Measurements from ENCODE around the gene HES1.
"Not testable (repeated sequence)": the region's sequence is repeated elsewhere in the genome, so short reads cannot be mapped to it uniquely, and the experiment has no call there.

Gene HES1

DNA sequence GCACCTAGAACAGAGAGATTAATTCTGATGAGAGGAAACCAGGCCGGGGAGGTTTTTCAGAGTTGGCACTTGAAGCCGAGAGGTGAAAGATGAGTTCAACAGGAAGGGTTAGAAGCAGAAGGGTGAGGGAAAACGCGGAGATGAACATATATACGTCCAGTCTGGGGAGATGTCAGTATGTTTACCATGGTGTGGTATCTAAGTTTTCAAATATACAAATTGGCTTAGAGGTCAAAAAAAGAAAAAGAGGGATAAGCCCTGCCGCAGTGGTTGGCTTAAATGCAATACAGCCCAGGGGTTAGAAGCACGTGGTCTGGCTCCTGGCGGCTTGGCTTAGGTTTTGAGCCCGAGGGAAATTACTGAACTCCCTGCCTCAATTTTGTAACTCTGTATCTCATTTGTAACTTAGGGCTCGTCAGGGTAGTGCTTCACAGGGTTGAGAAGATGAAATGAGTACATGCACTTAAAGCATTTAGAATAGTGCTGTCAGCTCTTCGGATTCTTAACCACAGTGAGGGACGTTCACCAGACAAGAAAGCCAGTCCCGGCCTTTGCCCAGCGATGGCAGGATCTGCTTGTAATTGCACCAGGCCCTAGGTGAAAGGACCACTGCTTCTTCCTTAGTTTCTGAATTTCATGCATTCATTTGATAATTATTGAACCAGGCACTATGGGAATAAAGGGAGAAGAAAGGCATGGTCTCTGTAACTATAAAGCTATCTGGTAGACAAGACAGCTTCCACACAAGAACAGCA, 6.4 kb downstream of the HES1 start:
- Histone ChIP-seq H3K4me1 (ENCODE audit: control insufficient read depth in 1 of 2, insufficient read depth in 1 of 2, low read depth in 1 of 2, low read length in 1 of 2) (peaks cover 20 to 29% of the 10 kb centered on the region in 2 experiments), H3K9me3 (no peaks in the 10 kb centered on the region), H3K36me3 (no peaks in the 10 kb centered on the region), H3K4me3 (ENCODE audit: low read depth in 1 of 2, low read length in 1 of 2) (peak overlapping the region; percentile 39 to 50), H3K27ac (no peak overlapping the region), H3K27me3 (peaks cover 100% of the 10 kb centered on the region)
- TF ChIP-seq, protein P1, sequence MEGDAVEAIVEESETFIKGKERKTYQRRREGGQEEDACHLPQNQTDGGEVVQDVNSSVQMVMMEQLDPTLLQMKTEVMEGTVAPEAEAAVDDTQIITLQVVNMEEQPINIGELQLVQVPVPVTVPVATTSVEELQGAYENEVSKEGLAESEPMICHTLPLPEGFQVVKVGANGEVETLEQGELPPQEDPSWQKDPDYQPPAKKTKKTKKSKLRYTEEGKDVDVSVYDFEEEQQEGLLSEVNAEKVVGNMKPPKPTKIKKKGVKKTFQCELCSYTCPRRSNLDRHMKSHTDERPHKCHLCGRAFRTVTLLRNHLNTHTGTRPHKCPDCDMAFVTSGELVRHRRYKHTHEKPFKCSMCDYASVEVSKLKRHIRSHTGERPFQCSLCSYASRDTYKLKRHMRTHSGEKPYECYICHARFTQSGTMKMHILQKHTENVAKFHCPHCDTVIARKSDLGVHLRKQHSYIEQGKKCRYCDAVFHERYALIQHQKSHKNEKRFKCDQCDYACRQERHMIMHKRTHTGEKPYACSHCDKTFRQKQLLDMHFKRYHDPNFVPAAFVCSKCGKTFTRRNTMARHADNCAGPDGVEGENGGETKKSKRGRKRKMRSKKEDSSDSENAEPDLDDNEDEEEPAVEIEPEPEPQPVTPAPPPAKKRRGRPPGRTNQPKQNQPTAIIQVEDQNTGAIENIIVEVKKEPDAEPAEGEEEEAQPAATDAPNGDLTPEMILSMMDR (IDR thresholded peaks at IDR 0.05): no peak

GRCh38 chr3:194145702-194146101, 9.8 kb downstream of the HES1 start:
- H3K9me3 ChIP-seq: no peaks in the 10 kb centered on the region
- peaks cover 10 to 16% of the 10 kb centered on the region in 2 experiments for H3K4me1 ChIP-seq (ENCODE audit: control insufficient read depth in 1 of 2, insufficient read depth in 1 of 2, low read depth in 1 of 2, low read length in 1 of 2)
- no peaks in the 10 kb centered on the region for H3K36me3 ChIP-seq
- H3K27me3 ChIP-seq: peaks cover 80% of the 10 kb centered on the region
- no peak overlapping the region for H3K27ac ChIP-seq
- TF ChIP-seq, protein P1 (IDR thresholded peaks at IDR 0.05): no peak
- no peak overlapping the region for H3K4me3 ChIP-seq (ENCODE audit: low read depth in 1 of 2, low read length in 1 of 2)

GRCh38 chr3:194147679-194148078, 11.7 kb downstream of the HES1 start:
- Histone ChIP-seq H3K27ac (no peak overlapping the region), H3K9me3 (no peaks in the 10 kb centered on the region), H3K36me3 (no peaks in the 10 kb centered on the region), H3K27me3 (peaks cover 60% of the 10 kb centered on the region), H3K4me3 (ENCODE audit: low read depth in 1 of 2, low read length in 1 of 2) (no peak overlapping the region), H3K4me1 (ENCODE audit: control insufficient read depth in 1 of 2, insufficient read depth in 1 of 2, low read depth in 1 of 2, low read length in 1 of 2) (peaks cover 0 to under 1% of the 10 kb centered on the region in 2 experiments)
- TF ChIP-seq, protein P1 (IDR thresholded peaks at IDR 0.05): no peak

GRCh38 chr3:194148383-194148782, 12.4 kb downstream of the HES1 start:
- Histone ChIP-seq H3K36me3 (no peaks in the 10 kb centered on the region), H3K4me3 (ENCODE audit: low read depth in 1 of 2, low read length in 1 of 2) (no peak overlapping the region), H3K27ac (no peak overlapping the region), H3K27me3 (peaks cover 53% of the 10 kb centered on the region), H3K9me3 (no peaks in the 10 kb centered on the region), H3K4me1 (ENCODE audit: control insufficient read depth in 1 of 2, insufficient read depth in 1 of 2, low read depth in 1 of 2, low read length in 1 of 2) (no peaks in the 10 kb centered on the region)
- TF ChIP-seq, protein P1 (IDR thresholded peaks at IDR 0.05): no peak

- Histone ChIP-seq H3K4me1 (ENCODE audit: control insufficient read depth in 1 of 2, insufficient read depth in 1 of 2, low read depth in 1 of 2, low read length in 1 of 2) (no peaks in the 10 kb centered on the region), H3K4me3 (ENCODE audit: low read depth in 1 of 2, low read length in 1 of 2) (no peak overlapping the region), H3K9me3 (no peaks in the 10 kb centered on the region), H3K27ac (no peak overlapping the region), H3K36me3 (no peaks in the 10 kb centered on the region), H3K27me3 (peaks cover 33% of the 10 kb centered on the region)
- TF ChIP-seq, protein P1 (IDR thresholded peaks at IDR 0.05): no peak
These were observed 14.4 kb downstream of the HES1 start for GRCh38 chr3:194150252-194150934.

GRCh38 chr3:194150935-194151302, 15.0 kb downstream of the HES1 start:
- not testable (repeated sequence) for H3K4me3 ChIP-seq (ENCODE audit: low read depth in 1 of 2, low read length in 1 of 2); H3K4me1 ChIP-seq (ENCODE audit: control insufficient read depth in 1 of 2, insufficient read depth in 1 of 2, low read depth in 1 of 2, low read length in 1 of 2); H3K27ac ChIP-seq; H3K9me3 ChIP-seq; H3K36me3 ChIP-seq
- peaks cover 28% of the 10 kb centered on the region for H3K27me3 ChIP-seq

All from neutrophil (primary cell).